Adrenal gland (tissue), 5 donors: ENCODE measurements around the gene ZNHIT2.

ENCODE experiments used
- CTCF ChIP-seq, 6 experiments: fragments of 450-650 bp in 4 of 6; fragments of 200-600 bp in 2 of 6; sonication (generic) in 1 of 6; IDR thresholded peaks; 1 replicate in 5 of 6; 2 replicates in 1 of 6; pipeline versions ENCODE4 v1.5.1 to v1.8.0; 2016 to 2021; ENCODE audit warnings: antibody characterized with exemption in 6 of 6, mild to moderate bottlenecking in 2 of 6, moderate library complexity in 1 of 6
- POLR2A ChIP-seq, 2 donors: fragments of 450-650 bp; IDR thresholded peaks; one replicate each; pipeline ENCODE4 v1.6.1; 2017; ENCODE audit warnings: antibody characterized with exemption in 2 of 2, mild to moderate bottlenecking in 2 of 2, moderate library complexity in 1 of 2
- donor health status: DM: no; HTN: no; CAD: no.

DNA sequence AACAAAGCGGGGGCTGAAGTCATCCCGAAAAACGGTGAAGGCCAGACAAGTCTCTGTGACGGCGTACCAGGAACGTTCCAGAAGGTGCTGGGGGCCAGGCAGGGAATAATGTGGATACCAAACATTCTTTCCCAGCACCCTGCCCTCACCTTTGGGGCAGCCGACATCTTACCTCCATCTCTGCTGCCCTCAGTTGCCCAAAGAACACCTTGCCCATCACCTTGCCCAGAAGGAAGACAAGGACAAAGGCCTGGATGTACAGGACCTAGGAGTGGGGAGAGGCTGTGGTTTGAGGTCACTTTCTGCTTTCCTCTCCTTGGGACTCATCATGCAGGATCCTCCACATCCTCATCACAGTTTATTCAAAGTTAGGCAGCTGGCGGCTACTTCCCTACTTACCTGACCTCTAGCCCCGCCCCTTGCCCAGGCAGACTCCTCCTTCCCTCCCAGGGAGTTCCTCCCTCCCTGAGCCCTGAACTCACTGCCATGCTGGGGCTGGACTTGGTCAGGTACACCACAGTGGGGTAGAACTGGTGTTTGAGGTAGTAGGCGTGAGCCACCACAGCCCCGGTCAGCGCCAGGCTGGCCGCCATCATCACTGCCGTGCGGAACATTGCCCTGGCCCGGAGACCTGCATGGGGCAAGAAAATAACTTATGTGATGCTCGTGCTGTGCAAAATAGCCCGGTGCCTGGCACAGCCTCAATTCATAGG, 15.6 kb upstream of the ZNHIT2 start:
- TF ChIP-seq CTCF (IDR thresholded peaks at IDR 0.05) (no peak), POLR2A (IDR thresholded peaks at IDR 0.05) (no peak)
